H1 (cell line): Measurements from ENCODE around the gene SMC2.

Experiments used
- HDAC6 ChIP-seq: IDR thresholded peaks from one replicate; pipeline ENCODE4 v1.7.1; 2012; ENCODE audit warnings: low read depth, mild to moderate bottlenecking, inconsistent platforms, low read length, moderate library complexity
- TF ChIP-seq, protein P1 (sequence below), 3 experiments: IDR thresholded peaks; 1 replicate in 2 of 3; 2 replicates in 1 of 3; pipeline versions ENCODE4 v1.5.1 to v1.6.1; 2011; ENCODE audit warnings: low read length in 3 of 3, mild to moderate bottlenecking in 3 of 3, inconsistent platforms in 2 of 3, low read depth in 1 of 3, moderate library complexity in 1 of 3; ENCODE audit not compliant: insufficient read depth in 1 of 3; ENCODE audit errors: control extremely low read depth in 1 of 3

DNA sequence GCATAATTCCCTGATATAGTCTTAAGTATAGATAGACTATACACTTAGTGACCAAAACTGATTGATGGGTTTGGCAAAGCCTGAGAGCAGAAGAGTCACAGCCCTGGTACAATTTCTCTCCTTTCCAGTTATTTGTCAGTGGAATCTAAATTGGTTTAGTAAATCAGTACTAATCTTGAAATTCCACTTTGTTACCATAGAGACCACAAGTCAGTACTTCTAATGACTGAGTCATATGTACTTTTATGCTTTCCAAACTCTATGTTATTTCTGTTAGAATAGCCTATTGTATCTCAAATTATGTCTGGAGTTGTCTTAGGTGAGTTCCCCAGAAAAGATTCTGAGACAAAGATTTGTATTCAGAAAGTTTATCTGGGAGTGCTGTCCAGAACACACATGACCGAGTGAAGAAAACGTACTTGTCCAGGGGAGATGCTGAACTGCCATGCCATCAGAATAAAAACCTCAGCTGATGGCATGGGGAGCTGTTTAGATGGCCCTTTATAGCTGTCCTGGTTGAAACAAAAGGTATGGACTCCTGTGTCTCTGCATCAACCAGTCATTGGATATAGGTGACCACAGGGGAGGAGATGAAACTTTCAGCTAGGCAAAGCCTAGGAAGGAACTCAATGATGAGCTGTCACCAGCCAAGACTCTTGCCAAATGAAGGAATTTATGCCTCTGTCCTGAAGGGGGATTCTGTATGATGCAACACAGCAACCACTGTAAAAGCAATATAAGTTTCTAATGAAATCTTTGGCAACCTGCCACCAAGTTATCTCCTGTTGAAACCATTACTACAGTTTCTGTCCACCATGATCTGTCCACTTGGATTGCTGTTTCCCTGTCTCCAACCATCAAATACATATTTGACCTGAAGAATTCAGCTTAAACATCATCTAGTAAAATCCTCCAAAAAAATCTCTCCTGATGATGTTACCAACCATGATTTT lies 18.0 kb upstream of the SMC2 start:
- no peak for TF ChIP-seq HDAC6
- TF ChIP-seq, protein P1, sequence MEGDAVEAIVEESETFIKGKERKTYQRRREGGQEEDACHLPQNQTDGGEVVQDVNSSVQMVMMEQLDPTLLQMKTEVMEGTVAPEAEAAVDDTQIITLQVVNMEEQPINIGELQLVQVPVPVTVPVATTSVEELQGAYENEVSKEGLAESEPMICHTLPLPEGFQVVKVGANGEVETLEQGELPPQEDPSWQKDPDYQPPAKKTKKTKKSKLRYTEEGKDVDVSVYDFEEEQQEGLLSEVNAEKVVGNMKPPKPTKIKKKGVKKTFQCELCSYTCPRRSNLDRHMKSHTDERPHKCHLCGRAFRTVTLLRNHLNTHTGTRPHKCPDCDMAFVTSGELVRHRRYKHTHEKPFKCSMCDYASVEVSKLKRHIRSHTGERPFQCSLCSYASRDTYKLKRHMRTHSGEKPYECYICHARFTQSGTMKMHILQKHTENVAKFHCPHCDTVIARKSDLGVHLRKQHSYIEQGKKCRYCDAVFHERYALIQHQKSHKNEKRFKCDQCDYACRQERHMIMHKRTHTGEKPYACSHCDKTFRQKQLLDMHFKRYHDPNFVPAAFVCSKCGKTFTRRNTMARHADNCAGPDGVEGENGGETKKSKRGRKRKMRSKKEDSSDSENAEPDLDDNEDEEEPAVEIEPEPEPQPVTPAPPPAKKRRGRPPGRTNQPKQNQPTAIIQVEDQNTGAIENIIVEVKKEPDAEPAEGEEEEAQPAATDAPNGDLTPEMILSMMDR (IDR thresholded peaks at IDR 0.05; ENCODE audit: control extremely low read depth in 1 of 3, insufficient read depth in 1 of 3, low read depth in 1 of 3, low read length in 3 of 3), result no peak
